ENCODE measurements around the gene SOCS6. TPM values are rescaled to one million over a fixed set of nuclear protein-coding genes. Genes with fewer than 3 reads are reported as not detected.

SOCS6 gene
- total RNA-seq, 2 donors from 2014 or later: 34.2 to 54.8 TPM

- H3K27me3 ChIP-seq: no peaks in the 10 kb centered on the region
- no peak for TF ChIP-seq CTCF (IDR thresholded peaks at IDR 0.05)
- intact Hi-C loops (cut with DNase I): no loop called here
- no peak overlapping the region for H3K4me3 ChIP-seq
- no peaks in the 10 kb centered on the region for H3K9me3 ChIP-seq
- H3K9ac ChIP-seq (ENCODE audit: low read depth in 2 of 2, low read length in 2 of 2): no peak overlapping the region
- H3K27ac ChIP-seq: peak overlapping the region; percentile 65
- H3K4me1 ChIP-seq: peaks cover 19% of the 10 kb centered on the region
- H3K36me3 ChIP-seq: no peaks in the 10 kb centered on the region
- peak; percentile 62 for DNase-seq
Observed at GRCh38 chr18:70293166-70293565, 4.3 kb downstream of the SOCS6 start.

- Histone ChIP-seq H3K27me3 (no peaks in the 10 kb centered on the region), H3K4me3 (no peak overlapping the region), H3K9ac (ENCODE audit: low read depth in 2 of 2, low read length in 2 of 2) (no peak overlapping the region), H3K36me3 (no peaks in the 10 kb centered on the region), H3K27ac (no peak overlapping the region), H3K4me1 (peaks cover 19% of the 10 kb centered on the region), H3K9me3 (no peaks in the 10 kb centered on the region)
- intact Hi-C loops (cut with DNase I): no loop called here
- no peak for DNase-seq
- no peak for TF ChIP-seq CTCF (IDR thresholded peaks at IDR 0.05)
Observed at GRCh38 chr18:70294471-70295191, 5.8 kb downstream of the SOCS6 start.

- H3K4me1 ChIP-seq: peaks cover 19% of the 10 kb centered on the region
- DNase-seq: no peak
- no peaks in the 10 kb centered on the region for H3K9me3 ChIP-seq
- no peak overlapping the region for H3K9ac ChIP-seq (ENCODE audit: low read depth in 2 of 2, low read length in 2 of 2)
- no peak overlapping the region for H3K27ac ChIP-seq
- intact Hi-C loops (cut with DNase I): no loop called here
- no peaks in the 10 kb centered on the region for H3K36me3 ChIP-seq
- no peak overlapping the region for H3K4me3 ChIP-seq
- TF ChIP-seq CTCF (IDR thresholded peaks at IDR 0.05): no peak
- no peaks in the 10 kb centered on the region for H3K27me3 ChIP-seq
Observed at GRCh38 chr18:70295192-70296188, 6.6 kb downstream of the SOCS6 start.

GRCh38 chr18:70296289-70296688 lies 7.4 kb downstream of the SOCS6 start:
- no peak overlapping the region for H3K4me3 ChIP-seq
- no peak for TF ChIP-seq CTCF (IDR thresholded peaks at IDR 0.05)
- intact Hi-C loops (cut with DNase I): no loop called here
- no peak overlapping the region for H3K9ac ChIP-seq (ENCODE audit: low read depth in 2 of 2, low read length in 2 of 2)
- H3K36me3 ChIP-seq: no peaks in the 10 kb centered on the region
- no peak overlapping the region for H3K27ac ChIP-seq
- no peaks in the 10 kb centered on the region for H3K27me3 ChIP-seq
- no peaks in the 10 kb centered on the region for H3K9me3 ChIP-seq
- H3K4me1 ChIP-seq: peaks cover 18% of the 10 kb centered on the region
- DNase-seq: no peak

- Histone ChIP-seq H3K9me3 (no peaks in the 10 kb centered on the region), H3K27me3 (no peaks in the 10 kb centered on the region), H3K4me3 (no peak overlapping the region), H3K36me3 (no peaks in the 10 kb centered on the region), H3K4me1 (peaks cover 15% of the 10 kb centered on the region), H3K9ac (ENCODE audit: low read depth in 2 of 2, low read length in 2 of 2) (no peak overlapping the region), H3K27ac (no peak overlapping the region)
- intact Hi-C loops (cut with DNase I): no loop called here
- no peak for TF ChIP-seq CTCF (IDR thresholded peaks at IDR 0.05)
- no peak for DNase-seq
Observed at GRCh38 chr18:70296781-70297180, 7.9 kb downstream of the SOCS6 start.

Data from colonic mucosa (tissue), 4 donors.